Camera-type eye (tissue), 1 donor: ENCODE data around the gene JAKMIP1. TPM values are rescaled to one million over a fixed set of nuclear protein-coding genes. Genes with fewer than 3 reads are reported as not detected.

Experiments used
- total RNA-seq: library from RNA; depleted of rRNA; stranded (reverse); fragments of >200 nt; gene quantifications from one replicate; pipeline ENCODE4 v1.2.3, GENCODE V29; 2014

The JAKMIP1 gene
- 4.6 TPM for total RNA-seq

DNA sequence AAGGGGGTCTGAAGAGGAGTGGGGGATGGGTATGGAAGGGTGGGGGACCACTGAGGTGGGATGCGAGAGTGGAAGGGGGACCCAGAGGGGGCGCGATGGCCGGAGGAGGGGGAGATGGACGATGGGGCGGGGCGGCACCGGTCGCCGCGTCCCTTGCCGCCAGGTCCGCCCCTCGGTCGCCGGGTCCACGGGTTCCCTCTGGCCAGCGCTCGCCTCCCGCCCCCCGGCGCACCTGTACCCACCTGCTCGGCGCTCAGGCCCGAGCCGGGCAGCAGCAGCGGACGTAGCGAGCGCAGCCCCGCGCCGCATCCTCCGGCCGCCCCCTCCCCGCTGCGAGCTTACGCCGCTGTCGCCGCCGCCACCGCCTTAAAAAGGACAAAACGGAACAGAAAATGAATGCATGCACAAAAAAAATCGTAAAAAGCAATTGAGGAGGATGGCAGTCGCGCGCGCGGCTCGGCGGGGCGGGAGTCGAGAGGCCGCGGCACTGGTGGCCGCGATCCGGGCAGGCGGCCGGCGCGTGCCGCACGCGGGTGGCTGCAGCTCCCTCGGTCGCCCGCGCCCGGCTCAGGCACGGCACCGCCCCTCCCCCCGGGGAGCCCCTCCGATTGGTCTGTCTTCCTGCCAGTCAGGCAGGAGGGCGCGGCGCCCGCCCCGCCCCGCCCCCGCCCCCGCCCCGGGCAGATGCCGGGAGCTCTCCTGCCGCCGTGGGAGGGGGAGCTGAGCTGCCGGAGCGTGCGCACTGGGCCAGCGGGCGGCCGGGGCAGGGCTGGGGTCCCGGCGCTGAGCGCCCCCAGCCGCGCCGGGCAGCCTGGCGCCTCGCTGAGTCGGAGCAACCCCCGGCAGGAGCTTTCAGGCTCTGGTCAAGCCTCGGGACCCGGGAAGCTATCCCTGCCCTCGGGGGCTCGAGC, at the start of gene JAKMIP1:
Gene JAKMIP1 (minus strand): TSS at position 539 of the 911 bp plus-strand sequence. CDS start 87,699 bp downstream, outside the sequence.

DNA sequence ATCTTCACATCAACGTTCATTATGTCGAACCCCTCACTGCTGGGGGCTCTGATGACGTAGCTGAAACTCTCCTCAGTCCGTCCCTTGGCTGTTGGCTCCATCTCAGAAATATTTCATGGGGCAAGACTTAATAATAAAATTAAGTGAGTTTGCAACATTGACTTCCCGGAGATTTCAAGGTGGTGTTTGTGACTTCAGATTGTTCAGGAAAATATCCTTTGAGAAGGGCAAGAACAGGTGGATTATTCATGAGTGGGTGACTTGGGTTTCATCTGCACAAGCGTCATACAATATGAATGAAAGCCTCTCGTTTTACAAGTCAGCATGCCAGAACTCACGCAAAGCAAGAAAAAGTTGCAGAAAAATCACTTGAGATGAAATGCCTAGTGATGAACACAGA, 182.0 kb downstream of the JAKMIP1 start, which contains the start of gene C4orf50:
Gene C4orf50 (minus strand): TSS at position 101 of the 400 bp plus-strand sequence.

Other genes starting within 250 kb of the JAKMIP1 start
- gene C4orf50, start 182.1 kb downstream of the JAKMIP1 start, total RNA-seq = 2.0 TPM
- 33.5 TPM for gene WFS1, start 69.3 kb upstream of the JAKMIP1 start, total RNA-seq